K562 (cell line): ENCODE data around the gene ADORA1. TPM values are rescaled to one million over a fixed set of nuclear protein-coding genes. Genes with fewer than 3 reads are reported as not detected.

ENCODE experiments used
- HOXB6 ChIP-seq: fragments of 250-450 bp; sonication (Bioruptor Pico); IDR thresholded peaks from 2 replicates; pipeline ENCODE4 v1.5.1; 2022; ENCODE audit warnings: mild to moderate bottlenecking, borderline replicate concordance
- KAT8 ChIP-seq: fragments of 450-650 bp; IDR thresholded peaks from 2 replicates; pipeline ENCODE4 v1.6.1; 2016; ENCODE audit warnings: low read depth, mild to moderate bottlenecking
- MCM3 ChIP-seq: fragments of 450-650 bp; IDR thresholded peaks from 2 replicates; pipeline ENCODE4 v1.6.1; 2016
- PTBP1 ChIP-seq: fragments of 200-400 bp; formaldehyde crosslinking; IDR thresholded peaks from 2 replicates; pipeline ENCODE4 v1.6.1; 2017; ENCODE audit warnings: low read depth, low read length
- PYGO2 ChIP-seq: fragments of 450-650 bp; IDR thresholded peaks from 2 replicates; pipeline ENCODE4 v1.6.1; 2016; ENCODE audit warnings: mild to moderate bottlenecking, missing genetic modification characterization, moderate library complexity, missing compliant biosample characterization
- SAP30 ChIP-seq: fragments of 200-600 bp; sonication (generic); IDR thresholded peaks from 2 replicates; pipeline ENCODE4 v1.6.1; 2012; ENCODE audit warnings: borderline replicate concordance, low read depth, mild to moderate bottlenecking, moderate library complexity, low read length, control low read depth, inconsistent platforms; ENCODE audit not compliant: insufficient read depth, poor library complexity, severe bottlenecking
- SREBF2 ChIP-seq: sonication (generic); formaldehyde crosslinking; IDR thresholded peaks from 2 replicates; pipeline ENCODE4 v1.4.0; 2020; ENCODE audit warnings: mild to moderate bottlenecking, missing genetic modification reagents
- TAL1 ChIP-seq: fragments of 450-650 bp; IDR thresholded peaks from 2 replicates; pipeline ENCODE4 v1.6.1; 2016; ENCODE audit warnings: mild to moderate bottlenecking
- TFAP4 ChIP-seq: sonication (generic); formaldehyde crosslinking; IDR thresholded peaks from 2 replicates; pipeline ENCODE4 v1.8.0; 2022; ENCODE audit warnings: missing genetic modification reagents, mild to moderate bottlenecking, moderate library complexity, borderline replicate concordance
- THAP12 ChIP-seq: fragments of 250-450 bp; sonication (Bioruptor Pico); IDR thresholded peaks from 2 replicates; pipeline ENCODE4 v1.9.0; 2021; ENCODE audit warnings: mild to moderate bottlenecking, inconsistent platforms
- U2AF2 ChIP-seq: fragments of 200-400 bp; formaldehyde crosslinking; optimal IDR thresholded peaks from 2 replicates; pipeline ENCODE3; 2017; ENCODE audit warnings: low read depth, mild to moderate bottlenecking, low read length
- ZBTB12 ChIP-seq: fragments of 250-450 bp; sonication (Bioruptor Pico); IDR thresholded peaks from 2 replicates; pipeline ENCODE4 v1.4.0; 2020
- ZBTB7A ChIP-seq: IDR thresholded peaks from 2 replicates; pipeline ENCODE4 v1.6.1; 2011; ENCODE audit warnings: low read depth, mild to moderate bottlenecking, low read length, moderate library complexity, borderline replicate concordance; ENCODE audit not compliant: control insufficient read depth
- ZNF197 ChIP-seq: fragments of 200-800 bp; sonication (Bioruptor generic); IDR thresholded peaks from 2 replicates; pipeline ENCODE4 v1.6.1; 2016; ENCODE audit warnings: low read depth, missing genetic modification characterization, missing compliant biosample characterization
- ZNF644 ChIP-seq: fragments of 200-800 bp; sonication (Bioruptor generic); IDR thresholded peaks from 2 replicates; pipeline ENCODE4 v1.6.1; 2016; ENCODE audit warnings: low read depth, missing genetic modification characterization, missing compliant biosample characterization
- polyA plus RNA-seq, 8 experiments: library from polyadenylated mRNA; depleted of rRNA in 4 of 8; stranded (reverse) in 5 of 8; unstranded in 3 of 8; fragments of >200 nt; fragmentation: Nextera tagmentation in 2 of 8; fragmentation: Illumina TruSeq in 1 of 8; extraction: Ambion mirVana in 2 of 8; extraction: Trizol in 1 of 8; gene quantifications; 2 replicates each; pipeline versions ENCODE4 v1.2.1 to v1.2.3, GENCODE V29; 2011 to 2014; ENCODE audit warnings: inconsistent platforms in 1 of 8, missing spikeins in 1 of 8
- total RNA-seq, 7 experiments: library from RNA; depleted of rRNA in 6 of 7; stranded (reverse); fragments of >200 nt in 6 of 7; fragmentation: Illumina TruSeq in 2 of 7; extraction: Trizol in 2 of 7; gene quantifications; 2 replicates each; pipeline versions ENCODE4 v1.2.1 to v1.2.3, GENCODE V29; 2011 to 2021; ENCODE audit warnings: low replicate concordance in 1 of 7
- TF ChIP-seq, protein P1 (sequence below): sonication (generic); formaldehyde crosslinking; IDR thresholded peaks from 2 replicates; pipeline ENCODE4 v1.8.0; 2022; ENCODE audit warnings: mild to moderate bottlenecking, missing genetic modification reagents
- TF ChIP-seq, protein P2 (sequence below): fragments of 250-450 bp; sonication (Bioruptor Pico); IDR thresholded peaks from 2 replicates; pipeline ENCODE4 v1.4.0; 2020; ENCODE audit warnings: mild to moderate bottlenecking, moderate library complexity

ADORA1 gene
- total and polyA plus RNA-seq, 9 of the 15 experiments (the other 6 are each of a cell fraction or from before 2014, with no cell fraction given), result not detected

DNA sequence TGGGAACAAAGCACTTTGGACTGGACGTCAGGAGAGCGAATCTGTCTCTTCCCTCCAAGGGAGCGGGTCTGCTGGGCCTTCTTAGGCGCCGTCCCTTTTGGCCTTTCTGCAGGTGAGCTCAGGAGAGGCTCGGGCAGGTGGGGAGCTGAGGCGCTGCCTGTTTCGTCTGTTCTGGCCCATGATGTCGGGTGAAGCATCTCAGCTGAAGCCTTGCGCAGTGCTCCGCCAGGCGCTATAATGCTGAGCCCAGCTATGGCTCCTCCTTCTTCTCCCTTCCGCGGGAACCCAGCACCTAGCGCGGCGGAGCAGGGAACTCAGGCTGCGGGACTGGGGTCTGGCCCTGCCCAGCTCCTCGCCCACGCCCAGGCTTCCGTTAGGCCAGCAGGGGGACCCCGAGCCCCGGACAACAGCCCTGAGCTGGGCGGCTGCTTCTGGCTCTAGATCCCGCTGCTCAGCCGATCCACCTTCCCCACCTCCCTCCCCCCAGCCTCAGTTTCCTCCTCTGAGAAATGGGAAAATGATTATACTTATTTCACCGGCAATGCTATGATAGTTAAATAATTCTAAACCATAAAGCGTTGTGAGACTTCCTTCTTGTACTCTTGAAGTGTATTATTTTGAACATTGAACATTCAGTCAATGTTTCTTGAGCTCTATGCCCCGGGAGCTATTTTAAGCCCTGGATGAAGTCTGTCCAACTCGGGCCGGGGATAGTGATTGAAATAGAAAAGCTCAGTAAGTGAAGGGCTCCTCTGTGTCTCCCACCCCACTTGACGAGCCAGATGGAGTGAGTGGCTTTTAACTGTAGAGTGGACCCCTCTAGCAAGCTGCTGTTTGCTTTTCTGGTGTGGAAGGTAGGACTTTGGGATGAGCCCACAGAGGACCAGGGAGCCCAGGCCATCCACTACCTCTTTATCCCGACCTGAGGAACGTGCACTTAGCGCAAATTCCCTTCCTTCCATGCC is 9.6 kb upstream of the ADORA1 start (continued):
- TF ChIP-seq U2AF2 (no peak), THAP12 (CRISPR knock-in tag) (no peak), MCM3 (no peak), HOXB6 (CRISPR knock-in tag) (no peak), SREBF2 (CRISPR knock-in tag) (no peak), KAT8 (no peak), ZBTB12 (no peak), TFAP4 (CRISPR knock-in tag) (peak; percentile 49; the same call in 1 of the 2 replicates), PTBP1 (no peak), ZNF197 (CRISPR knock-in tag) (no peak), ZBTB7A (peak; percentile 64; the same call in 1 of the 2 replicates), TAL1 (no peak), SAP30 (no peak), PYGO2 (no peak), ZNF644 (tag) (no peak)
- TF ChIP-seq, protein P1, sequence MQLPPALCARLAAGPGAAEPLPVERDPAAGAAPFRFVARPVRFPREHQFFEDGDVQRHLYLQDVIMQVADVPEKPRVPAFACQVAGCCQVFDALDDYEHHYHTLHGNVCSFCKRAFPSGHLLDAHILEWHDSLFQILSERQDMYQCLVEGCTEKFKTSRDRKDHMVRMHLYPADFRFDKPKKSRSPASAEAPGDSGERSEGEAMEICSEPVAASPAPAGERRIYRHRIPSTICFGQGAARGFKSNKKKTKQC (CRISPR knock-in tag), result peak; percentile 35; the same call in 1 of the 2 replicates
- TF ChIP-seq, protein P2, sequence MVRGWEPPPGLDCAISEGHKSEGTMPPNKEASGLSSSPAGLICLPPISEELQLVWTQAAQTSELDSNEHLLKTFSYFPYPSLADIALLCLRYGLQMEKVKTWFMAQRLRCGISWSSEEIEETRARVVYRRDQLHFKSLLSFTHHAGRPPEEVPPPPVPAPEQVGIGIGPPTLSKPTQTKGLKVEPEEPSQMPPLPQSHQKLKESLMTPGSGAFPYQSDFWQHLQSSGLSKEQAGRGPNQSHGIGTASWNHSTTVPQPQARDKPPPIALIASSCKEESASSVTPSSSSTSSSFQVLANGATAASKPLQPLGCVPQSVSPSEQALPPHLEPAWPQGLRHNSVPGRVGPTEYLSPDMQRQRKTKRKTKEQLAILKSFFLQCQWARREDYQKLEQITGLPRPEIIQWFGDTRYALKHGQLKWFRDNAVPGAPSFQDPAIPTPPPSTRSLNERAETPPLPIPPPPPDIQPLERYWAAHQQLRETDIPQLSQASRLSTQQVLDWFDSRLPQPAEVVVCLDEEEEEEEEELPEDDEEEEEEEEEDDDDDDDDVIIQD (CRISPR knock-in tag), result no peak
